ENCODE data around the gene SCGB3A1.

Gene SCGB3A1

GRCh38 chr5:180621311-180621710 is 30.0 kb upstream of the SCGB3A1 start:
- Mint-ChIP-seq H3K27ac (ENCODE audit: low read depth) (no peak overlapping the region), H3K27me3 (no peaks in the 10 kb centered on the region), H3K4me3 (no peak overlapping the region), H3K36me3 (ENCODE audit: insufficient read depth) (peaks cover 3% of the 10 kb centered on the region), H3K9me3 (no peaks in the 10 kb centered on the region), H3K4me1 (peaks cover 15% of the 10 kb centered on the region)
- DNase-seq (ENCODE audit: low spot score in 2 of 2) (no peak), ATAC-seq (replicated peaks; ENCODE audit: extremely low read depth, poor library complexity, severe bottlenecking) (no peak)

GRCh38 chr5:180620014-180620413 is 28.7 kb upstream of the SCGB3A1 start:
- ATAC-seq (replicated peaks; ENCODE audit: extremely low read depth, poor library complexity, severe bottlenecking): no peak
- Mint-ChIP-seq H3K9me3 (no peaks in the 10 kb centered on the region), H3K4me1 (peaks cover 11% of the 10 kb centered on the region), H3K27ac (ENCODE audit: low read depth) (no peak overlapping the region), H3K27me3 (no peaks in the 10 kb centered on the region), H3K4me3 (no peak overlapping the region), H3K36me3 (ENCODE audit: insufficient read depth) (peaks cover 5% of the 10 kb centered on the region)
- no peak for DNase-seq (ENCODE audit: low spot score in 2 of 2)

GRCh38 chr5:180619563-180619915 is 28.2 kb upstream of the SCGB3A1 start:
- no peak for DNase-seq (ENCODE audit: low spot score in 2 of 2)
- Mint-ChIP-seq H3K36me3 (ENCODE audit: insufficient read depth) (peaks cover 5% of the 10 kb centered on the region), H3K4me1 (peaks cover 7% of the 10 kb centered on the region), H3K9me3 (no peaks in the 10 kb centered on the region), H3K4me3 (peak overlapping the region; percentile 18), H3K27ac (ENCODE audit: low read depth) (no peak overlapping the region), H3K27me3 (no peaks in the 10 kb centered on the region)
- ATAC-seq (replicated peaks; ENCODE audit: extremely low read depth, poor library complexity, severe bottlenecking): no peak

GRCh38 chr5:180618829-180619562 is 27.7 kb upstream of the SCGB3A1 start:
- Mint-ChIP-seq H3K27me3 (no peaks in the 10 kb centered on the region), H3K4me1 (peaks cover 5% of the 10 kb centered on the region), H3K36me3 (ENCODE audit: insufficient read depth) (peaks cover 5% of the 10 kb centered on the region), H3K27ac (ENCODE audit: low read depth) (no peak overlapping the region), H3K9me3 (no peaks in the 10 kb centered on the region), H3K4me3 (peak overlapping the region; percentile 18)
- DNase-seq (ENCODE audit: low spot score in 2 of 2): no peak
- ATAC-seq (replicated peaks; ENCODE audit: extremely low read depth, poor library complexity, severe bottlenecking): peak; percentile 58

- Mint-ChIP-seq H3K9me3 (no peaks in the 10 kb centered on the region), H3K36me3 (ENCODE audit: insufficient read depth) (peaks cover 5% of the 10 kb centered on the region), H3K4me3 (no peak overlapping the region), H3K27ac (ENCODE audit: low read depth) (peak overlapping the region; percentile 41), H3K4me1 (no peaks in the 10 kb centered on the region), H3K27me3 (no peaks in the 10 kb centered on the region)
- ATAC-seq (replicated peaks; ENCODE audit: extremely low read depth, poor library complexity, severe bottlenecking) (no peak), DNase-seq (ENCODE audit: low spot score in 2 of 2) (no peak)
Measured at GRCh38 chr5:180618487-180618828, 27.2 kb upstream of the SCGB3A1 start.

- no peak for DNase-seq (ENCODE audit: low spot score in 2 of 2)
- Mint-ChIP-seq H3K27me3 (no peaks in the 10 kb centered on the region), H3K4me1 (no peaks in the 10 kb centered on the region), H3K27ac (ENCODE audit: low read depth) (no peak overlapping the region), H3K36me3 (ENCODE audit: insufficient read depth) (peaks cover 4% of the 10 kb centered on the region), H3K9me3 (no peaks in the 10 kb centered on the region), H3K4me3 (no peak overlapping the region)
- ATAC-seq (replicated peaks; ENCODE audit: extremely low read depth, poor library complexity, severe bottlenecking): no peak
Measured at GRCh38 chr5:180613814-180614188, 22.5 kb upstream of the SCGB3A1 start.

- DNase-seq (ENCODE audit: low spot score in 2 of 2) (no peak), ATAC-seq (replicated peaks; ENCODE audit: extremely low read depth, poor library complexity, severe bottlenecking) (no peak)
- Mint-ChIP-seq H3K4me1 (no peaks in the 10 kb centered on the region), H3K36me3 (ENCODE audit: insufficient read depth) (peaks cover 4% of the 10 kb centered on the region), H3K9me3 (no peaks in the 10 kb centered on the region), H3K4me3 (no peak overlapping the region), H3K27me3 (no peaks in the 10 kb centered on the region), H3K27ac (ENCODE audit: low read depth) (no peak overlapping the region)
Measured at GRCh38 chr5:180613188-180613813, 22.0 kb upstream of the SCGB3A1 start.

GRCh38 chr5:180612683-180613082 is 21.4 kb upstream of the SCGB3A1 start:
- Mint-ChIP-seq H3K4me3 (no peak overlapping the region), H3K27ac (ENCODE audit: low read depth) (no peak overlapping the region), H3K4me1 (no peaks in the 10 kb centered on the region), H3K36me3 (ENCODE audit: insufficient read depth) (peaks cover 4% of the 10 kb centered on the region), H3K27me3 (no peaks in the 10 kb centered on the region), H3K9me3 (no peaks in the 10 kb centered on the region)
- no peak for DNase-seq (ENCODE audit: low spot score in 2 of 2)
- ATAC-seq (replicated peaks; ENCODE audit: extremely low read depth, poor library complexity, severe bottlenecking): no peak

- H3K4me3 Mint-ChIP-seq: no peak overlapping the region
Measured at GRCh38 chr5:180611140-180611850, 20.0 kb upstream of the SCGB3A1 start.

GRCh38 chr5:180609817-180610550 is 18.7 kb upstream of the SCGB3A1 start:
- DNase-seq (ENCODE audit: low spot score in 2 of 2) (no peak), ATAC-seq (replicated peaks; ENCODE audit: extremely low read depth, poor library complexity, severe bottlenecking) (no peak)
- Mint-ChIP-seq H3K9me3 (no peaks in the 10 kb centered on the region), H3K36me3 (ENCODE audit: insufficient read depth) (peaks cover 4% of the 10 kb centered on the region), H3K27me3 (no peaks in the 10 kb centered on the region), H3K27ac (ENCODE audit: low read depth) (no peak overlapping the region), H3K4me1 (peaks cover 7% of the 10 kb centered on the region), H3K4me3 (no peak overlapping the region)

More at GRCh38 chr5:180611140-180611850, 20.0 kb upstream of the SCGB3A1 start:
- no peaks in the 10 kb centered on the region for H3K27me3 Mint-ChIP-seq
- H3K27ac Mint-ChIP-seq (ENCODE audit: low read depth): no peak overlapping the region
- no peak for DNase-seq (ENCODE audit: low spot score in 2 of 2)
- no peaks in the 10 kb centered on the region for H3K9me3 Mint-ChIP-seq
- peaks cover 1% of the 10 kb centered on the region for H3K4me1 Mint-ChIP-seq
- ATAC-seq (replicated peaks; ENCODE audit: extremely low read depth, poor library complexity, severe bottlenecking): no peak
- peaks cover 4% of the 10 kb centered on the region for H3K36me3 Mint-ChIP-seq (ENCODE audit: insufficient read depth)

GRCh38 chr5:180609386-180609785 is 18.1 kb upstream of the SCGB3A1 start:
- ATAC-seq (replicated peaks; ENCODE audit: extremely low read depth, poor library complexity, severe bottlenecking): no peak

GRCh38 chr5:180608572-180609310 is 17.4 kb upstream of the SCGB3A1 start:
- H3K4me3 Mint-ChIP-seq: no peak overlapping the region
- no peak overlapping the region for H3K27ac Mint-ChIP-seq (ENCODE audit: low read depth)
- ATAC-seq (replicated peaks; ENCODE audit: extremely low read depth, poor library complexity, severe bottlenecking): no peak

More at GRCh38 chr5:180609386-180609785, 18.1 kb upstream of the SCGB3A1 start:
- Mint-ChIP-seq H3K36me3 (ENCODE audit: insufficient read depth) (peaks cover 4% of the 10 kb centered on the region), H3K27ac (ENCODE audit: low read depth) (no peak overlapping the region), H3K27me3 (no peaks in the 10 kb centered on the region), H3K4me3 (no peak overlapping the region), H3K4me1 (peaks cover 7% of the 10 kb centered on the region), H3K9me3 (no peaks in the 10 kb centered on the region)
- no peak for DNase-seq (ENCODE audit: low spot score in 2 of 2)

More at GRCh38 chr5:180608572-180609310, 17.4 kb upstream of the SCGB3A1 start:
- no peak for DNase-seq (ENCODE audit: low spot score in 2 of 2)
- Mint-ChIP-seq H3K4me1 (peaks cover 7% of the 10 kb centered on the region), H3K9me3 (no peaks in the 10 kb centered on the region), H3K36me3 (ENCODE audit: insufficient read depth) (peaks cover 4% of the 10 kb centered on the region), H3K27me3 (no peaks in the 10 kb centered on the region)
